Gastrocnemius medialis (tissue), 4 donors: ENCODE results near the gene SND1. TPM values are rescaled to one million over a fixed set of nuclear protein-coding genes. Genes with fewer than 3 reads are reported as not detected.

ENCODE experiments used
- ATAC-seq, 2 donors: fragments of 150-250 bp; one replicate each; pipeline ENCODE4 v1.9.1; 2016
- DNase-seq, 2 donors: peaks; one replicate each; pipeline ENCODE4 v3.0.0-alpha.2; 2019
- H3K27ac ChIP-seq, 4 donors: fragments of 200-600 bp; sonication (generic); 1 replicate in 1 of 4; 2 replicates in 3 of 4; pipeline ENCODE4 v1.5.1; 2016 to 2018; ENCODE audit warnings: mild to moderate bottlenecking in 2 of 4, moderate library complexity in 1 of 4
- H3K27me3 ChIP-seq, 3 donors: fragments of 200-600 bp; sonication (generic) in 2 of 3; 1 replicate in 1 of 3; 2 replicates in 2 of 3; pipeline versions ENCODE4 v1.5.1 to v1.6.0; 2016 to 2019; ENCODE audit warnings: mild to moderate bottlenecking in 1 of 3, moderate library complexity in 1 of 3
- H3K36me3 ChIP-seq, 2 donors: fragments of 200-600 bp; sonication (generic) in 1 of 2; one replicate each; pipeline ENCODE4 v1.5.1; 2017 to 2018
- H3K4me1 ChIP-seq, 2 donors: fragments of 200-600 bp; sonication (generic) in 1 of 2; one replicate each; pipeline ENCODE4 v1.5.1; 2016 to 2017; ENCODE audit warnings: mild to moderate bottlenecking in 2 of 2
- H3K4me3 ChIP-seq, 4 donors: fragments of 200-600 bp; sonication (generic) in 3 of 4; 1 replicate in 1 of 4; 2 replicates in 3 of 4; pipeline ENCODE4 v1.5.1; 2016 to 2019; ENCODE audit warnings: mild to moderate bottlenecking in 2 of 4
- H3K9me3 ChIP-seq, 3 donors: fragments of 200-600 bp; sonication (generic) in 2 of 3; 1 replicate in 1 of 3; 2 replicates in 2 of 3; pipeline ENCODE4 v1.5.1; 2016 to 2019
- POLR2A ChIP-seq, 2 donors: fragments of 450-650 bp; IDR thresholded peaks; one replicate each; pipeline ENCODE4 v1.6.1; 2017; ENCODE audit warnings: antibody characterized with exemption in 2 of 2, mild to moderate bottlenecking in 2 of 2, moderate library complexity in 2 of 2
- in situ Hi-C, 4 donors: fragments of 200-750 bp; cut with MboI; loops; one replicate each; pipeline versions ENCODE4 v1.15.0 to v1.8.0; 2017; ENCODE audit warnings: low sequenced_read_pairs in 4 of 4
- intact Hi-C: fragments of 100-400 bp; cut with DNase I; formaldehyde crosslinking; loops from one replicate; pipeline ENCODE4 v1.15.1; 2023; ENCODE audit warnings: low total_unique reads
- total RNA-seq, 4 donors: library from RNA; depleted of rRNA; stranded (reverse); fragments of >200 nt; gene quantifications; one replicate each; pipeline versions ENCODE4 v1.1.0 to v1.2.3, GENCODE V29; 2016
- TF ChIP-seq, protein P1 (sequence below), 5 experiments: fragments of 450-650 bp in 3 of 5; fragments of 200-600 bp in 2 of 5; sonication (generic) in 2 of 5; IDR thresholded peaks in 4 of 5; conservative IDR thresholded peaks in 1 of 5; 1 replicate in 4 of 5; 2 replicates in 1 of 5; pipeline ENCODE4 v1.5.1; 2016 to 2019; ENCODE audit warnings: antibody characterized with exemption in 5 of 5, mild to moderate bottlenecking in 3 of 5, moderate library complexity in 3 of 5

The SND1 gene
- total RNA-seq, 4 donors from 2014 or later, result 30.4 to 73.0 (median 50.3) TPM

DNA sequence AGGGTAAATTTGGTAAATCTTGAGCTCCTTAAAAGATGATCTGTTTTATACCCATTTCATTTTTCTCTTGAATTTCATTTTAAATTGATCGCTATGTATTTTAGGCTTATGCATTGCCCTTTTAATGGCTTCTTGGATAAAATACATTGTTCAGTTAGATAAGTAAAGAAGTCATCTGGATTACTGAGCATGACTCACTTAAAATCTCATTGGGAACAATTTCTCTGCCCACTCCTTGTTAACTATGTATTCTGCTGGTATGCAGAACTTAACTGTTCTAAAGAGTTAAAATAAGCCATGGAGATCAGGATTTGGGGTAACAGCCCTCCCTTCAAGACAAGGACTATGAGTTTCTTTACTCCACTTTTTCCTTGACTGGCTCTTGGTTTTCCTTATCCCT lies 134.2 kb downstream of the SND1 start:
- no peak for ATAC-seq
- Histone ChIP-seq H3K9me3 (no peaks in the 10 kb centered on the region), H3K4me3 (no peak overlapping the region), H3K27ac (no peak overlapping the region), H3K4me1 (peaks cover 11 to 15% of the 10 kb centered on the region in 2 donors), H3K36me3 (no peaks in the 10 kb centered on the region), H3K27me3 (no peaks in the 10 kb centered on the region)
- DNase-seq, result no peak
- intact Hi-C loops (no loop called here), in situ Hi-C loops (no loop called here)
- TF ChIP-seq POLR2A (IDR thresholded peaks at IDR 0.05), result no peak

DNA sequence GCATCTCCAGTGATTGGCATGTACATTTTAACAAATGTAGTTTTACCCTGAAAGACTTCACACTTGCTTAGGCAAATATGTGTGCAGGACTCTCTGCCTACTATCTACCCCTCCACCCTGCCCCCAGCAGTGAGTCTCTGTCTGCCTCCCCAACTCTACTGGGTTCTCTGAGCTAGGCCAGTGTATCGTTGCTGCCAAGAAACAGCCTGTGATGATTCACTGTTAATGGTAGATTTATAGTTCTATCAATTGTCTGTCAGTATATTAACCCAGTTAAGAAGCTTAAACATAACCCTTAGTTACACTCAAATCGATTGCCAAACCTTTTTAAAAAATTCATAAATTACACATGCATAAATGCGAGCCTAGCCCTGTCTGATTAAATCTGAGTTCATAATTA lies 137.0 kb downstream of the SND1 start:
- TF ChIP-seq, protein P1, sequence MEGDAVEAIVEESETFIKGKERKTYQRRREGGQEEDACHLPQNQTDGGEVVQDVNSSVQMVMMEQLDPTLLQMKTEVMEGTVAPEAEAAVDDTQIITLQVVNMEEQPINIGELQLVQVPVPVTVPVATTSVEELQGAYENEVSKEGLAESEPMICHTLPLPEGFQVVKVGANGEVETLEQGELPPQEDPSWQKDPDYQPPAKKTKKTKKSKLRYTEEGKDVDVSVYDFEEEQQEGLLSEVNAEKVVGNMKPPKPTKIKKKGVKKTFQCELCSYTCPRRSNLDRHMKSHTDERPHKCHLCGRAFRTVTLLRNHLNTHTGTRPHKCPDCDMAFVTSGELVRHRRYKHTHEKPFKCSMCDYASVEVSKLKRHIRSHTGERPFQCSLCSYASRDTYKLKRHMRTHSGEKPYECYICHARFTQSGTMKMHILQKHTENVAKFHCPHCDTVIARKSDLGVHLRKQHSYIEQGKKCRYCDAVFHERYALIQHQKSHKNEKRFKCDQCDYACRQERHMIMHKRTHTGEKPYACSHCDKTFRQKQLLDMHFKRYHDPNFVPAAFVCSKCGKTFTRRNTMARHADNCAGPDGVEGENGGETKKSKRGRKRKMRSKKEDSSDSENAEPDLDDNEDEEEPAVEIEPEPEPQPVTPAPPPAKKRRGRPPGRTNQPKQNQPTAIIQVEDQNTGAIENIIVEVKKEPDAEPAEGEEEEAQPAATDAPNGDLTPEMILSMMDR (IDR thresholded peaks at IDR 0.05 in 4 of 5, conservative IDR thresholded peaks at IDR 0.05 in 1 of 5), result no peak
- no peak for TF ChIP-seq POLR2A (IDR thresholded peaks at IDR 0.05)
- H3K4me3 ChIP-seq, result no peak overlapping the region

DNA sequence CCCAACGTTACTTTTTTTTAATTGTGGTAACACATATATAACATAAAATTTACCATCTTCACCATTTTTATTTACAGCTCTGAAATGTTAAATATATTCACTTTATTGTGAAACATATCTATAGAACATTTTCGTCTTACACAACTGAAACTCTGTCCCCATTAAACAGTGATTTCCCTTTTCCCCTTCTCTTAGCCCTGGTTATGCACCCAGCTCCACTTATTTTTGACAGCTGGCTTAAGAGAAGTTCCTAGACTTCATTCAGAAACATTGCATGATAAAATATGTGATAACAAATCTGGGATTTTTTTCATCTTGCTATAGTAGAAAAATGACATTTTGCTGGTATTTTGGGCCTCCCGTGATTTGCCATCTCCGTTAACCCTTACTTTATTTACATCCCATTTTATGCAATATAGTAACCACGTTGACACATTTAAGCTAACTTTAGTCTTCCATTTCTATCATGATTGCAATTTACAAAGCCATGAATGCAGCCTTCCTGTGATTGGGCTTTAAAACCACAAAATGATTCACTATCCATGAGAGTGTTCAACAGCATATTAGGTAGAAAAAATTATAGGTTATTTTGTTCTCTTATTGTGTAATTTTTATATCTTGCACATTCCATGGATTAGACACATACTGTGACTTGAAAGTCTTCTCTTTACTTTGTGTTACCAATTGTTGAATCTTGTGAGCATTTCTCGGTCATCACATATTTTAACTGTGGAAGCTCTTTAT lies 139.6 kb downstream of the SND1 start:
- no peak for ATAC-seq
- intact Hi-C loops, result no loop called here
- no peak for TF ChIP-seq POLR2A (IDR thresholded peaks at IDR 0.05)
- TF ChIP-seq, protein P1 (IDR thresholded peaks at IDR 0.05 in 4 of 5, conservative IDR thresholded peaks at IDR 0.05 in 1 of 5), result no peak
- in situ Hi-C loops, result no loop called here
- H3K9me3 ChIP-seq, result no peaks in the 10 kb centered on the region
- no peak overlapping the region for H3K4me3 ChIP-seq
- no peak for DNase-seq
- H3K4me1 ChIP-seq, result peaks cover 0 to 3% of the 10 kb centered on the region in 2 donors
- H3K27me3 ChIP-seq, result no peaks in the 10 kb centered on the region
- no peak overlapping the region for H3K27ac ChIP-seq
- H3K36me3 ChIP-seq, result no peaks in the 10 kb centered on the region

More for the DNA sequence above, 137.0 kb downstream of the SND1 start:
- Histone ChIP-seq H3K27me3 (no peaks in the 10 kb centered on the region), H3K9me3 (no peaks in the 10 kb centered on the region), H3K27ac (no peak overlapping the region), H3K36me3 (no peaks in the 10 kb centered on the region), H3K4me1 (no peaks in the 10 kb centered on the region)
- ATAC-seq, result no peak
- intact Hi-C loops (no loop called here), in situ Hi-C loops (no loop called here)
- no peak for DNase-seq

DNA sequence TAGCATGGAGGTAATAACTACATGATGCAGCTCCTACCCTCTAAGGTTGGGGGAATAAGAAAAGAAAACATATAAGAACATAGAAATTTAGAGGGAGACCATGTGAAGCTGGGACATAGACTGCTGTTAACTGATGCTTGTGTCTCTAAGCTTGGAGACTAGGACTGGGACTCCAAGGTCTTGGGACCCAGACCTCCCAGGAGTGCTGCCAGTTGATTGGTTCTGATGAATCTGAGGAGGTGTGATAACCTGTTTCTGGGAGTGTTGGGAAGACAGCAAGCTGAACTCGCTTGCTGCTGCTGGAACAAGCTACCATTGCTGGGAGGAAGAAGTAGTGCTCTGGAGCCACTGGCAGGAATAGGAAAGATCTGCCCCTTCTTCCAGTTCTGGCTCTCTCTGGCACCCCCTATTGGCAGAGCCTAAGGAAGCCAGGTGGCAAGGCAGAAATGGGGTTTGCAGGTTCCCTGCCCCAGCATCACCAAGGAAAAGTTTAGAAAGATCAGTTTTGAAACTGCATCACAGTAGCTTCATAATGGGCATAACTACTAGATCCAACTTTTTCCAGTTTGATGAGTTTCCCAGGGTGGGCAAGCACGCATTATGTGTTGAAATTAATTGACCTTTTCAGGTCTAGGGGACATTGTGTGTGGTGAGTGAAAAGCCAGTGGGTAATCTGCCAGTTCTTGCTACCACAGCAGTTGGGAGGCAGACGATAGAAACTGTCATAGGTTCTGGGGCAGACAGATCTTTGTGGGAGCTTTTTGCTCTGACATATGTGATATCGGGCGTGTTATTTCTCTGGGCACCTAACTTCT lies 140.7 kb downstream of the SND1 start:
- TF ChIP-seq, protein P1 (IDR thresholded peaks at IDR 0.05 in 4 of 5, conservative IDR thresholded peaks at IDR 0.05 in 1 of 5), result peak in 3 of 5 experiments; percentile 10 to 45 (median 17)
- no peak for TF ChIP-seq POLR2A (IDR thresholded peaks at IDR 0.05)
- ATAC-seq, result no peak
- H3K4me3 ChIP-seq, result no peak overlapping the region
- no peaks in the 10 kb centered on the region for H3K9me3 ChIP-seq
- H3K36me3 ChIP-seq, result no peaks in the 10 kb centered on the region
- no peak for DNase-seq
- in situ Hi-C loops (no loop called here), intact Hi-C loops (no loop called here)
- H3K4me1 ChIP-seq, result peaks cover 3 to 6% of the 10 kb centered on the region in 2 donors
- H3K27me3 ChIP-seq, result no peaks in the 10 kb centered on the region
- H3K27ac ChIP-seq, result no peak overlapping the region

DNA sequence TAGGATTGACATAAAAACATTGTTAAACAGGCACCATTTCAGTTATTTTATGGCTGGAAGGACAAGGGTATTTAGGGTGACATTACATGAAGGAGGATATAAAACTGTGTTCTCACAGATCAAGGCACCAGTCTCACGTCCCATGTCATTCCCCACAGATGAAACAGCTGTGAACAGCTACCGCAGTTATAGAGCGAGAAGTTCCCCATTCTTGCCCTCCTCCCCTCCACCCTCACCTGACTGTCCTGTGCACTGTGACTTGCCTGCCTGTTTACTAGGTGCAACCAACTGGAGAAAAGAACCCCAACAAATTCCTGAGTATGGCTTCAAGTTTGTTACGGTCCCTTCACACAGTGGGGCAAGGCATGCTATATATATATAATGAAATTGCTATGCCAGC lies 141.6 kb downstream of the SND1 start:
- in situ Hi-C loops, result no loop called here
- ATAC-seq, result no peak

More for the DNA sequence above, 141.6 kb downstream of the SND1 start:
- TF ChIP-seq POLR2A (IDR thresholded peaks at IDR 0.05), result no peak
- TF ChIP-seq, protein P1 (IDR thresholded peaks at IDR 0.05 in 4 of 5, conservative IDR thresholded peaks at IDR 0.05 in 1 of 5), result no peak
- H3K27me3 ChIP-seq, result no peaks in the 10 kb centered on the region
- peaks cover 10 to 11% of the 10 kb centered on the region in 2 donors for H3K4me1 ChIP-seq
- no peaks in the 10 kb centered on the region for H3K36me3 ChIP-seq
- no peak for DNase-seq
- no peak overlapping the region for H3K27ac ChIP-seq
- H3K9me3 ChIP-seq, result no peaks in the 10 kb centered on the region
- H3K4me3 ChIP-seq, result no peak overlapping the region
- intact Hi-C loops, result no loop called here
